Putamen (tissue), 1 donor: ENCODE measurements around the gene FOXD4L1.
"Not testable (repeated sequence)": the region's sequence is repeated elsewhere in the genome, so short reads cannot be mapped to it uniquely, and the experiment has no call there.

ENCODE experiments used
- DNase-seq: peaks from one replicate; pipeline ENCODE4 v3.0.0-alpha.2; 2016; ENCODE audit warnings: low spot score

Gene FOXD4L1

DNA sequence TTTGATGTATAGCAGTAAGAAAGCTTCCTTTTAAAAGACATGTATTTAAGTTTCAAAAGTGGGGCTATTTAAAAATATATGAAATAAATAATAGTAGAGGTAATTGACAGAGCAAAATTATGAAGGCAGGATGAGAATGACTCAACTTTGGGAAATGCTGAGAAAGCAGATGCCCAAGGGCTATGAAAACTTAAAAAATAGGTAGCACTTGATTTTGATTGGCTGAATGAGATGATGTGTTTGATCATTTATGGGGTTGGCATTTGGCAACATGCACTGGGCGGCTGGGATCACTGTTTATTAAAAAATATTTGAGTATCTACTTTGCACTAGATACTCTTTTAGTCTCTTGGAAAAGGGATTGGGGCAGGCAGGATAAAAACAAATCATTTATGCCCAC lies 26.5 kb downstream of the FOXD4L1 start:
- not testable (repeated sequence) for DNase-seq

DNA sequence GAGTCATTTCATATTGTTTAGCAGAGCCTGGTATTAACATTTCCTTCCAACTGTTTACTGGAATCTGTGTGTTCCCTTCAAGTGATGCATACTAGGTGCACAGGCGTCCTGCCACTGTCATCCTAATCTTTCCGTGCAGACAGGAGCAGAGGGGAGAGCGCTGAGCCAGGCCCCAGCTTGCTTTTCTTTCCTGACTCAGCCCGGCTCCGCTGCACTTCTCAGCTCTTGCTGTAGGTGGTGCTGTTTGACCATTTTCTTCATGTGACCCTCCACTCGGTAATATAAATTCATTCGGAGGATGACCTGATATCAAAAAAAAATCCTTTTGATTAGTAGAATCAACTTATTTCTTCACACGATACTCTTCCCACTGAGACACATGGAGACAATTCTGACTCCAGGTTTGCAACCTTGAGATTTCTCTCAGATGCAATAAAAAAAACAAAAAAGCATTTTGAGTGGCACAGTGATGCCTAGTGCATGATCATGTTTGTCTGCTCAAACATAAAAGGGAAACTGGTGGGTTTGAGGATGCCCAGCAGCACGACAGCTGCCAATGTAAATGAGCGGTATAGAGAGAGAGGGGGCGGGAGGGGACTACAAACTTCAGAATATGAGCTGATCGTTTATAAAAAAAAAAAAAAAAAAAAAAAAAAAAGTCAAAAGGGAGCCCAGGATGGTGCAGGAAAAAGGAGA lies 29.0 kb downstream of the FOXD4L1 start:
- DNase-seq, result not testable (repeated sequence)

GRCh38 chr2:113528126-113528525 lies 29.7 kb downstream of the FOXD4L1 start:
- DNase-seq, result not testable (repeated sequence)

GRCh38 chr2:113528904-113529303 lies 30.4 kb downstream of the FOXD4L1 start:
- DNase-seq, result not testable (repeated sequence)

- not testable (repeated sequence) for DNase-seq
Measured at GRCh38 chr2:113532991-113533390, 34.5 kb downstream of the FOXD4L1 start.

DNA sequence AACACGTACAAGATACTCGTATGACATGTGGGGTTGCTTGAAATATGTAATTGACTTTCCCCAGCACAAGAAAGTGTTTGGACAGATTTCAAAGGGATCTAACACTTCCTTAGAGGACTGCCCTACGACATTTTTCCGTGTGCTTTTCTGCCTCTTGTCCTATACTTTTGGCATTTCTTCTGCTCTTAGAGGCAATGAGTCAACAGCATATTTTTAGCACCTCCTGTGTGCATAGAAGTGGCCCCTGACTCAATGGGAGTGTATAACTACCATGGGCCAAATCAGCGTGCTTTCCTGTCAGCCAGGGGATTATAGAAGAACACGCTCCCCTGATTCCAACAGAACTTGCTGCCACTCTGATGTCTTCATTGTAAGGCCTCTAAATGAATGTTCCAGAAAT lies 38.1 kb downstream of the FOXD4L1 start:
- DNase-seq, result not testable (repeated sequence)

- DNase-seq, result not testable (repeated sequence)
Measured at GRCh38 chr2:113540834-113541203, 42.4 kb downstream of the FOXD4L1 start.

DNA sequence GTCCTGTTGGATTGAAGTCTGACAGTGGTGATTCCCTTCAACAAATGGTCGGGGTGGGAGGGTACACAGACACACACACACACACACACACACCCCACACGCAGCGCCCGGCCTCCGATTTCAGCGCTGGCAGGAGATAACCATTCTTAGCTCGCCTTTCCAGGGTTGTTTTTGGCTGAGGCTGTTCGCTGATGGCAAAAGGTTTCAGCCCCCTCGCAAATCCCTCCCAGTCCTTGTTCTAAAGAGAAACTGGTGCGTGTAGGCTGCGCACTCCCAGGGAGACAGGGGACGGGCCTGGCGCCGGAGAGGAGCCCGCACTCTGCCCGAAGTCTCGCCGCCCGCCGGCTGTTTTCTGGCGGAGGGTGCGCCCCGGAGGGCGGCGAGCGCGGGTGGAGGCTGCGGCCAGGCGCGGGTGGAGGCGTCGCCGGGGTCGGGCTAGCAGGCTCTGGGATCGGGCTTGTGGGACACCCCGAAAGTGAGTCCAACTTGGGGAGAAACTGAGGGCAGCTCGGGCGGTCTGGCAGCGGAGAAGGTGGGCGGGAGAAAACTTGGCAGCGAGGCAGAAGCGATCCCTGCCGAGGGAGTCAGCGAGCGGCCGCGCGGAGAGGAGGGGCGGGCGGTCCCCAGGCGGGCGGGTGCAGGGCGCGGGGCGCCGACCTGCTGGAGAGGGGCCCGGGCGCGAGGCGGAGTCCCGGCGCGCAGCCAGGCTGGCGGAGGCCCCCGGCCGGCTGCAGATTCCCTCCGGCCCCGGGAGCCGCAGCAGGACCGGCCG lies 42.9 kb downstream of the FOXD4L1 start:
- DNase-seq, result not testable (repeated sequence)

DNA sequence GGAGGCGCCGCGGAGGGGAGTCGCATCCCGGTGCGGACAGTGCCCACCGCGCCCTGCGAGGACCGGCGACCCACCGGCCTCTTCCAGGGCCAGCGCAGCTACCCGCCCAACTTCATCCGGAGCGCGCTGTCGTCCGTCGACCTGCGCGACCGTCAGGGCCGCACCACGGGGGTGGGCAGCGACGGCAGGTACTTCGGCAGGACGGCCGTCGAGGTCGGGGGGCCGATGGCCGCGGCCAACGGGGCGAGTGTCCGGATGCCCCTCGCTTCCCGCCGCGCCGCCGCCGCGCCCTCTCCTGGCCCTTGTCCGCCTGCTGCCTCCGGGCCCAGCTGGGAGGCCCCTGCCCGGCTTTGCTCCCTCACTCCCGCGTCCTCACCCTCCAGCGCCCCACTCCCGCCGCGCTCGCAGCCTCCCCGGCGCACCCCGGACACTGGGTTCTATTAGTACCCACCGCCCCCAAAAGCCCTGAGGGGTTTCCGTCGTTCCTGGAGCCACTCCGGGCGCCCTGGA lies 43.6 kb downstream of the FOXD4L1 start:
- DNase-seq, result not testable (repeated sequence)

- not testable (repeated sequence) for DNase-seq
Measured at GRCh38 chr2:113542529-113542928, 44.1 kb downstream of the FOXD4L1 start.
